Stimulated activated naive B cell treated with anti-CD40 and anti-IgM and Interleukin-4, amounts not matched to agents 10 μg/mL and 1 μg/mL and 100 μg/mL, for 72 hours (primary cell): ENCODE results near the gene FBXL19.
A peak's percentile ranks its signal among the peaks of the same experiment; 100 is the strongest.

Experiments used
- ATAC-seq, 2 donors: fragments of 150-1000 bp; cut with Tn5 transposase; replicated peaks; 2 replicates each; pipeline ENCODE4 v1.10.0; 2021; ENCODE audit warnings: moderate library complexity in 1 of 2
- DNase-seq: peaks from one replicate; pipeline ENCODE4 v3.0.0; 2021
- H3K27ac Mint-ChIP-seq: one replicate; pipeline ENCODE4 v1.8.0; 2022; ENCODE audit warnings: mild to moderate bottlenecking, mixed read lengths
- H3K27me3 Mint-ChIP-seq, 2 donors: one replicate each; pipeline ENCODE4 v1.8.0; 2022; ENCODE audit warnings: mixed read lengths in 2 of 2
- H3K36me3 Mint-ChIP-seq, 2 donors: one replicate each; pipeline ENCODE4 v1.8.0; 2022; ENCODE audit warnings: mixed read lengths in 2 of 2, mild to moderate bottlenecking in 1 of 2
- H3K4me1 Mint-ChIP-seq, 2 donors: one replicate each; pipeline ENCODE4 v1.8.0; 2022; ENCODE audit warnings: mixed read lengths in 2 of 2, mild to moderate bottlenecking in 1 of 2
- H3K4me3 Mint-ChIP-seq, 2 donors: one replicate each; pipeline ENCODE4 v1.8.0; 2022; ENCODE audit warnings: mild to moderate bottlenecking in 2 of 2, mixed read lengths in 2 of 2, moderate library complexity in 1 of 2
- H3K9me3 Mint-ChIP-seq, 2 donors: one replicate each; pipeline ENCODE4 v1.8.0; 2022; ENCODE audit warnings: mixed read lengths in 2 of 2, mild to moderate bottlenecking in 1 of 2

The FBXL19 gene

GRCh38 chr16:30965436-30965835 is 42.1 kb downstream of the FBXL19 start:
- Mint-ChIP-seq H3K4me1 (peaks cover 9 to 13% of the 10 kb centered on the region in 2 donors), H3K4me3 (no peak overlapping the region), H3K9me3 (no peaks in the 10 kb centered on the region), H3K27ac (peak overlapping the region; percentile 25), H3K27me3 (no peaks in the 10 kb centered on the region), H3K36me3 (peaks cover 69 to 70% of the 10 kb centered on the region in 2 donors)
- no peak for ATAC-seq
- DNase-seq, result no peak

DNA sequence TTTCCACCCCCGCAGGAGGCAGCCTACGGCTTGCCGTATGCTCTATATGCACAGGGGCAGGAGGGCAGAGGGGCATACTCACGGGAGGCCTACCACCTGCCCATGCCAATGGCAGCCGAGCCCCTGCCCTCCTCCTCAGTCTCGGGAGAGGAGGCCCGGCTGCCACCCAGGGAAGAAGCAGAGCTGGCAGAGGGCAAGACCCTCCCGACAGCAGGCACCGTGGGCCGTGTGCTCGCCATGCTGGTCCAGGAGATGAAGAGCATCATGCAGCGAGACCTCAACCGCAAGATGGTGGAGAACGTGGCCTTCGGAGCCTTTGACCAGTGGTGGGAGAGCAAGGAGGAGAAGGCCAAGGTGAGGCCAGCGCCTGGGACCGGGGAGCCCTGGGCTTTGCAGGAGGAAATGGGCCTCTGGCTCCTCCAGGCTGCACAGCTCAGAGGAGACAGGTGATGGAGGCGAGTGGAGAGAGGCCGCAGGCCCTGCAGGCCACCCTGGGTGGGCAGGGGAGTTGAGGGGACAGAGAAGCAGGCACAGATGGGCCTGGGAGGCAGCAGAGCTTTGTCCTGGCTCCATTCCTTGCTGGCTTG is 42.8 kb downstream of the FBXL19 start:
- Mint-ChIP-seq H3K4me3 (peak overlapping the region in 1 of 2 donors; percentile 55), H3K36me3 (peaks cover 71 to 74% of the 10 kb centered on the region in 2 donors), H3K9me3 (no peaks in the 10 kb centered on the region), H3K27ac (peak overlapping the region; percentile 65), H3K4me1 (peaks cover 8 to 12% of the 10 kb centered on the region in 2 donors), H3K27me3 (no peaks in the 10 kb centered on the region)
- ATAC-seq, result no peak
- no peak for DNase-seq

GRCh38 chr16:30967795-30968194 is 44.4 kb downstream of the FBXL19 start:
- DNase-seq (no peak), ATAC-seq (no peak)
- H3K4me1 Mint-ChIP-seq, result peaks cover 8 to 12% of the 10 kb centered on the region in 2 donors
- no peaks in the 10 kb centered on the region for H3K27me3 Mint-ChIP-seq
- H3K9me3 Mint-ChIP-seq, result no peaks in the 10 kb centered on the region
- no peak overlapping the region for H3K27ac Mint-ChIP-seq
- no peak overlapping the region for H3K4me3 Mint-ChIP-seq
- H3K36me3 Mint-ChIP-seq, result peaks cover 74 to 79% of the 10 kb centered on the region in 2 donors

GRCh38 chr16:30969246-30969842 is 46.0 kb downstream of the FBXL19 start:
- no peak for ATAC-seq
- Mint-ChIP-seq H3K4me3 (no peak overlapping the region), H3K4me1 (peaks cover 4 to 12% of the 10 kb centered on the region in 2 donors), H3K27me3 (no peaks in the 10 kb centered on the region), H3K9me3 (no peaks in the 10 kb centered on the region), H3K36me3 (peaks cover 78 to 81% of the 10 kb centered on the region in 2 donors), H3K27ac (no peak overlapping the region)
- no peak for DNase-seq

DNA sequence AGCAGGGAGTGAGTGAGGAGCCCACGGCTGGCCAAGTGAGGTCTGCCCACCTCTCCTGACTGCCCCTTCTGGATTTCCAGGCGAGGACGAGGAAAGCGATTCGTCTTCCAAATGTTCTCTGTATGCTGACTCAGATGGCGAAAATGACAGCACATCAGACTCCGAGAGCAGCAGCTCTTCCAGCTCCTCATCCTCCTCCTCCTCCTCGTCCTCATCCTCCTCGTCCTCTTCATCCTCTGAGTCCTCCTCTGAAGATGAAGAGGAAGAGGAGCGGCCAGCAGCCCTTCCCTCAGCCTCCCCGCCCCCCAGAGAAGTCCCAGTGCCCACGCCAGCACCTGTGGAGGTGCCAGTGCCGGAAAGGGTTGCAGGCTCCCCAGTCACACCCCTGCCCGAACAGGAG is 47.9 kb downstream of the FBXL19 start:
- no peak for ATAC-seq
- H3K4me3 Mint-ChIP-seq, result no peak overlapping the region
- peaks cover 73 to 74% of the 10 kb centered on the region in 2 donors for H3K36me3 Mint-ChIP-seq
- H3K9me3 Mint-ChIP-seq, result no peaks in the 10 kb centered on the region
- no peak overlapping the region for H3K27ac Mint-ChIP-seq
- no peaks in the 10 kb centered on the region for H3K27me3 Mint-ChIP-seq
- no peak for DNase-seq
- H3K4me1 Mint-ChIP-seq, result peaks cover 2 to 9% of the 10 kb centered on the region in 2 donors

- Mint-ChIP-seq H3K4me3 (no peak overlapping the region), H3K27ac (no peak overlapping the region), H3K4me1 (peaks cover 2 to 13% of the 10 kb centered on the region in 2 donors), H3K36me3 (peaks cover 66 to 73% of the 10 kb centered on the region in 2 donors), H3K27me3 (no peaks in the 10 kb centered on the region), H3K9me3 (no peaks in the 10 kb centered on the region)
- no peak for DNase-seq
- ATAC-seq, result no peak
Observed at GRCh38 chr16:30972872-30973271, 49.5 kb downstream of the FBXL19 start.

GRCh38 chr16:30974348-30974747 is 51.0 kb downstream of the FBXL19 start:
- no peak for DNase-seq
- Mint-ChIP-seq H3K4me3 (no peak overlapping the region), H3K9me3 (no peaks in the 10 kb centered on the region), H3K27me3 (no peaks in the 10 kb centered on the region), H3K36me3 (peaks cover 63 to 71% of the 10 kb centered on the region in 2 donors), H3K4me1 (peaks cover 2 to 13% of the 10 kb centered on the region in 2 donors), H3K27ac (no peak overlapping the region)
- no peak for ATAC-seq

GRCh38 chr16:30976486-30976885 is 53.1 kb downstream of the FBXL19 start:
- Mint-ChIP-seq H3K27ac (peak overlapping the region; percentile 0), H3K27me3 (no peaks in the 10 kb centered on the region), H3K9me3 (no peaks in the 10 kb centered on the region), H3K36me3 (peaks cover 59% of the 10 kb centered on the region in 2 donors), H3K4me1 (peaks cover 2 to 13% of the 10 kb centered on the region in 2 donors), H3K4me3 (no peak overlapping the region)
- ATAC-seq (no peak), DNase-seq (no peak)

DNA sequence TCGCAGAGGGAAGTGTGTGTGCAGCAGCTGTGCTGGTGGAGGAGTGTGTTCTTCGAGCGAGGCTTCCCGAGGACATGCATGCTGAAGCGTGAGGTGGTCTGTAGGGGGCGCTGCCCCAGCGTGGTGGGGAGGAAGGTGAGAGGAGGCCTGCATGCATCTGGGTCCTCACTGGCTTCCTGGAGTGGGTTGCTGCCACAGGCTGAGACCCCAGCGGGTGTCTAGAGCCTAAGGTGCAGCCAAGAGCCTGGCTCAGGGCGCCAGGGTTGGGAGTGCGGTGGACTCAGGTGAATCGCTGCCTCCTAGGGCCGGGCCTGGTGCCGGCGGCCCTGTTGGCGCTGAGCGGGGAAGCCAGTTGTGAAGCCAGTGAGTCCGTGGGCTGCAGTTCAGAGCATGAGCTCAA is 54.1 kb downstream of the FBXL19 start:
- Mint-ChIP-seq H3K36me3 (peaks cover 55 to 58% of the 10 kb centered on the region in 2 donors), H3K27me3 (no peaks in the 10 kb centered on the region), H3K27ac (peak overlapping the region; percentile 71), H3K9me3 (no peaks in the 10 kb centered on the region), H3K4me3 (no peak overlapping the region), H3K4me1 (peaks cover 2 to 13% of the 10 kb centered on the region in 2 donors)
- peak in 1 of 2 donors; percentile 33 for ATAC-seq
- DNase-seq, result no peak

DNA sequence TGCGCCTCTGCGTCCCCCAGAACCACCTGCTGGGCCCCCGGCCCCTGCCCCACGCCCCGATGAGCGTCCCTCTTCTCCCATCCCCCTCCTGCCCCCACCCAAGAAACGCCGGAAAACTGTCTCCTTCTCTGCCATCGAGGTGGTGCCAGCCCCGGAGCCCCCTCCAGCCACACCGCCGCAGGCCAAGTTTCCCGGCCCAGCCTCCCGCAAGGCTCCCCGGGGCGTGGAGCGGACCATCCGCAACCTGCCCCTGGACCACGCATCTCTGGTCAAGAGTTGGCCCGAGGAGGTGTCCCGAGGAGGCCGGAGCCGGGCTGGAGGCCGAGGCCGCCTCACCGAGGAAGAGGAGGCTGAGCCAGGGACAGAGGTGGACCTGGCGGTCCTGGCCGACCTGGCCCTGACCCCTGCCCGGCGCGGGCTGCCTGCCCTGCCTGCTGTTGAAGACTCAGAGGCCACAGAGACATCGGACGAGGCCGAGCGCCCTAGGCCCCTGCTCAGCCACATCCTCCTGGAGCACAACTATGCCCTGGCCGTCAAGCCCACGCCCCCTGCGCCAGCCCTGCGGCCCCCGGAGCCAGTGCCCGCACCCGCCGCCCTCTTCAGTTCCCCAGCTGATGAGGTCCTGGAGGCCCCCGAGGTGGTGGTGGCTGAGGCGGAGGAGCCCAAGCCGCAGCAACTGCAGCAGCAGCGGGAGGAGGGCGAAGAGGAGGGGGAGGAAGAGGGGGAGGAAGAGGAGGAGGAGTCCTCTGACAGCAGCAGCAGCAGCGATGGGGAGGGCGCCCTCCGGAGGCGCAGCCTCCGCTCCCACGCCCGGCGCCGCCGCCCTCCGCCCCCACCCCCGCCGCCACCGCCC is 56.0 kb downstream of the FBXL19 start:
- no peak overlapping the region for H3K4me3 Mint-ChIP-seq

GRCh38 chr16:30980023-30980371 is 56.6 kb downstream of the FBXL19 start:
- no peak for ATAC-seq
- H3K27me3 Mint-ChIP-seq, result no peaks in the 10 kb centered on the region
- no peaks in the 10 kb centered on the region for H3K9me3 Mint-ChIP-seq
- peaks cover 4 to 23% of the 10 kb centered on the region in 2 donors for H3K4me1 Mint-ChIP-seq
- peak overlapping the region; percentile 9 for H3K27ac Mint-ChIP-seq
- peaks cover 53 to 58% of the 10 kb centered on the region in 2 donors for H3K36me3 Mint-ChIP-seq
- no peak overlapping the region for H3K4me3 Mint-ChIP-seq
- no peak for DNase-seq

More for the DNA sequence above, 56.0 kb downstream of the FBXL19 start:
- H3K9me3 Mint-ChIP-seq, result no peaks in the 10 kb centered on the region
- DNase-seq (no peak), ATAC-seq (no peak)
- H3K27ac Mint-ChIP-seq, result no peak overlapping the region
- peaks cover 3 to 17% of the 10 kb centered on the region in 2 donors for H3K4me1 Mint-ChIP-seq
- H3K27me3 Mint-ChIP-seq, result no peaks in the 10 kb centered on the region
- H3K36me3 Mint-ChIP-seq, result peaks cover 53 to 56% of the 10 kb centered on the region in 2 donors

- no peaks in the 10 kb centered on the region for H3K27me3 Mint-ChIP-seq
- ATAC-seq (no peak), DNase-seq (no peak)
- H3K9me3 Mint-ChIP-seq, result no peaks in the 10 kb centered on the region
- H3K36me3 Mint-ChIP-seq, result peaks cover 57 to 62% of the 10 kb centered on the region in 2 donors
- peak overlapping the region; percentile 9 for H3K27ac Mint-ChIP-seq
- no peak overlapping the region for H3K4me3 Mint-ChIP-seq
- peaks cover 7 to 28% of the 10 kb centered on the region in 2 donors for H3K4me1 Mint-ChIP-seq
Observed at GRCh38 chr16:30980434-30980833, 57.1 kb downstream of the FBXL19 start.

DNA sequence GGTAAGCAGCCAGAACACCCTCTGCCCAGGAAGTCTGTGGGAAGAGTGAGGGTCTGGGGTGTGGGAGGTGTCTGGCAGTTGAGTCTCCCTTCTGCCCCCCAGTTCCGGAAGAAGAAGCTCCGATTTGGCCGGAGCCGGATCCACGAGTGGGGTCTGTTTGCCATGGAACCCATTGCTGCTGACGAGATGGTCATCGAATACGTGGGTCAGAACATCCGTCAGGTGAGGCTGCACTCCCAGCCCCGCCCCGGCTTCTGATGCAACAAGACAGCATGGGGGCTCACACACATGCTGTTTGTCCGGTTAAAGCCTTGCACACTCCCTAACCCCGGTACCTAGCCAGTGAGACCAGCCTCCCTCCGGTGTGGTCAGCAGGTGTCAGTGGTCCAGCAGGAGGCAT is 57.6 kb downstream of the FBXL19 start:
- no peak for DNase-seq
- Mint-ChIP-seq H3K9me3 (no peaks in the 10 kb centered on the region), H3K4me3 (no peak overlapping the region), H3K27ac (no peak overlapping the region), H3K4me1 (peaks cover 5 to 29% of the 10 kb centered on the region in 2 donors), H3K36me3 (peaks cover 56 to 57% of the 10 kb centered on the region in 2 donors), H3K27me3 (no peaks in the 10 kb centered on the region)
- ATAC-seq, result no peak

GRCh38 chr16:30982548-30983288 is 59.3 kb downstream of the FBXL19 start:
- H3K9me3 Mint-ChIP-seq, result no peaks in the 10 kb centered on the region
- peak overlapping the region; percentile 44 for H3K27ac Mint-ChIP-seq
- peaks cover 54 to 57% of the 10 kb centered on the region in 2 donors for H3K36me3 Mint-ChIP-seq
- no peak for ATAC-seq
- H3K4me1 Mint-ChIP-seq, result peaks cover 5 to 21% of the 10 kb centered on the region in 2 donors
- H3K4me3 Mint-ChIP-seq, result no peak overlapping the region
- DNase-seq, result no peak
- no peaks in the 10 kb centered on the region for H3K27me3 Mint-ChIP-seq
